Thyroid gland (tissue), 4 donors: ENCODE results near the gene DAB1. TPM values are rescaled to one million over a fixed set of nuclear protein-coding genes. Genes with fewer than 3 reads are reported as not detected.

Experiments used
- DNase-seq, 2 donors: peaks; one replicate each; pipeline ENCODE4 v3.0.0-alpha.2; 2019
- H3K27ac ChIP-seq, 3 donors: fragments of 200-600 bp; sonication (generic); 1 replicate in 2 of 3; 2 replicates in 1 of 3; pipeline ENCODE4 v1.5.1; 2016 to 2019; ENCODE audit warnings: mild to moderate bottlenecking in 1 of 3, moderate library complexity in 1 of 3
- H3K27me3 ChIP-seq: fragments of 200-600 bp; sonication (generic); one replicate; pipeline ENCODE4 v1.5.1; 2019
- H3K36me3 ChIP-seq, 2 donors: fragments of 200-600 bp; sonication (generic); one replicate each; pipeline ENCODE4 v1.5.1; 2016 to 2019
- H3K4me1 ChIP-seq, 2 donors: fragments of 200-600 bp; sonication (generic); one replicate each; pipeline ENCODE4 v1.5.1; 2017 to 2019
- H3K4me3 ChIP-seq, 3 donors: fragments of 200-600 bp; sonication (generic); replicated peaks in 1 of 3; 1 replicate in 2 of 3; 2 replicates in 1 of 3; pipeline ENCODE4 v1.5.1; 2016; ENCODE audit warnings: mild to moderate bottlenecking in 1 of 3
- H3K9me3 ChIP-seq: fragments of 200-600 bp; sonication (generic); one replicate; pipeline ENCODE4 v1.5.1; 2017
- CTCF ChIP-seq, 6 experiments: fragments of 200-600 bp in 3 of 6; fragments of 450-650 bp in 3 of 6; sonication (generic) in 3 of 6; IDR thresholded peaks; one replicate each; pipeline ENCODE4 v1.5.1; 2016 to 2019; ENCODE audit warnings: antibody characterized with exemption in 6 of 6, mild to moderate bottlenecking in 2 of 6, inconsistent platforms in 1 of 6, moderate library complexity in 1 of 6
- POLR2A ChIP-seq, 2 donors: fragments of 450-650 bp; IDR thresholded peaks; one replicate each; pipeline ENCODE4 v1.6.1; 2017; ENCODE audit warnings: antibody characterized with exemption in 2 of 2, mild to moderate bottlenecking in 2 of 2, moderate library complexity in 1 of 2
- WGBS, 2 donors: methylation state at CpG; one replicate each; pipeline ENCODE4 v1.1.5; 2017; 5-methylcytosine and 5-hydroxymethylcytosine counted together
- intact Hi-C: fragments of 100-400 bp; cut with DNase I; formaldehyde crosslinking; loops from one replicate; pipeline ENCODE4 v1.15.1; 2023
- total RNA-seq, 4 donors: library from RNA; depleted of rRNA; stranded (reverse); fragments of >200 nt; gene quantifications; one replicate each; pipeline ENCODE4 v1.2.3, GENCODE V29; 2016

DAB1 gene
- total RNA-seq, 4 donors from 2014 or later = under 0.01 to 0.83 (median 0.21) TPM

GRCh38 chr1:57249511-57249910, 174.3 kb downstream of the DAB1 start:
- intact Hi-C loops = no loop called here
- 87 to 95% methylated on average over 2 of the region's 2 CpGs for WGBS, 2 donors
- Histone ChIP-seq H3K9me3 (no peaks in the 10 kb centered on the region), H3K4me1 (no peaks in the 10 kb centered on the region), H3K27ac (no peak overlapping the region), H3K36me3 (no peaks in the 10 kb centered on the region), H3K4me3 (no peak overlapping the region), H3K27me3 (no peaks in the 10 kb centered on the region)
- DNase-seq = no peak
- no peak for TF ChIP-seq POLR2A (IDR thresholded peaks at IDR 0.05)
- no peak for TF ChIP-seq CTCF (IDR thresholded peaks at IDR 0.05)

GRCh38 chr1:57248830-57249229, 175.0 kb downstream of the DAB1 start:
- no peaks in the 10 kb centered on the region for H3K4me1 ChIP-seq
- no peak overlapping the region for H3K4me3 ChIP-seq
- H3K27ac ChIP-seq = no peak overlapping the region
- peak in 1 of 2 donors; percentile 15 for DNase-seq
- no peaks in the 10 kb centered on the region for H3K9me3 ChIP-seq
- 30% methylated on average over 3 of the region's 3 CpGs for WGBS, 2 donors
- intact Hi-C loops = no loop called here
- H3K27me3 ChIP-seq = no peaks in the 10 kb centered on the region
- TF ChIP-seq CTCF (IDR thresholded peaks at IDR 0.05) (no peak), POLR2A (IDR thresholded peaks at IDR 0.05) (no peak)
- H3K36me3 ChIP-seq = no peaks in the 10 kb centered on the region

GRCh38 chr1:57238233-57238781, 185.6 kb downstream of the DAB1 start:
- H3K36me3 ChIP-seq = no peaks in the 10 kb centered on the region
- H3K27ac ChIP-seq = no peak overlapping the region
- TF ChIP-seq POLR2A (IDR thresholded peaks at IDR 0.05) (no peak), CTCF (IDR thresholded peaks at IDR 0.05) (no peak)
- no peak for DNase-seq
- H3K27me3 ChIP-seq = no peaks in the 10 kb centered on the region
- no peaks in the 10 kb centered on the region for H3K4me1 ChIP-seq
- intact Hi-C loops = no loop called here
- WGBS, 2 donors = 91 to 94% methylated on average over 3 of the region's 3 CpGs
- no peak overlapping the region for H3K4me3 ChIP-seq
- H3K9me3 ChIP-seq = no peaks in the 10 kb centered on the region

GRCh38 chr1:57235730-57236510, 187.9 kb downstream of the DAB1 start:
- no peak for DNase-seq
- intact Hi-C loops = no loop called here
- Histone ChIP-seq H3K4me1 (no peaks in the 10 kb centered on the region), H3K4me3 (no peak overlapping the region), H3K27ac (no peak overlapping the region), H3K9me3 (no peaks in the 10 kb centered on the region), H3K27me3 (no peaks in the 10 kb centered on the region), H3K36me3 (no peaks in the 10 kb centered on the region)
- 89 to 90% methylated on average over 10 of the region's 10 CpGs for WGBS, 2 donors
- TF ChIP-seq CTCF (IDR thresholded peaks at IDR 0.05) = no peak
- TF ChIP-seq POLR2A (IDR thresholded peaks at IDR 0.05) = no peak

GRCh38 chr1:57234459-57234858, 189.4 kb downstream of the DAB1 start:
- H3K36me3 ChIP-seq = no peaks in the 10 kb centered on the region

More at GRCh38 chr1:57234459-57234858, 189.4 kb downstream of the DAB1 start:
- Histone ChIP-seq H3K9me3 (no peaks in the 10 kb centered on the region), H3K4me1 (no peaks in the 10 kb centered on the region), H3K4me3 (no peak overlapping the region), H3K27ac (no peak overlapping the region), H3K27me3 (no peaks in the 10 kb centered on the region)
- intact Hi-C loops = no loop called here
- DNase-seq = no peak
- TF ChIP-seq CTCF (IDR thresholded peaks at IDR 0.05) = no peak
- no peak for TF ChIP-seq POLR2A (IDR thresholded peaks at IDR 0.05)
